GM21367 (cell line): ENCODE results near the gene AGBL1.
"Not testable (repeated sequence)": the region's sequence is repeated elsewhere in the genome, so short reads cannot be mapped to it uniquely, and the experiment has no call there.

Experiments
- ATAC-seq: cut with Tn5 transposase; IDR thresholded peaks from one replicate; pipeline ENCODE4 v1.9.1; 2021; ENCODE audit not compliant: unreplicated experiment

AGBL1 gene

GRCh38 chr15:86489981-86490380 is 410.3 kb downstream of the AGBL1 start:
- no peak for ATAC-seq

GRCh38 chr15:86491118-86491517 is 411.4 kb downstream of the AGBL1 start:
- ATAC-seq = no peak

GRCh38 chr15:86493884-86494283 is 414.2 kb downstream of the AGBL1 start:
- no peak for ATAC-seq

- no peak for ATAC-seq
These were observed 414.8 kb downstream of the AGBL1 start for GRCh38 chr15:86494475-86494874.

GRCh38 chr15:86502301-86502700 is 422.6 kb downstream of the AGBL1 start:
- no peak for ATAC-seq

- ATAC-seq = no peak
These were observed 426.3 kb downstream of the AGBL1 start for GRCh38 chr15:86505951-86506350.

- no peak for ATAC-seq
These were observed 426.7 kb downstream of the AGBL1 start for GRCh38 chr15:86506401-86506800.

GRCh38 chr15:86515625-86516024 is 436.0 kb downstream of the AGBL1 start:
- ATAC-seq = no peak

GRCh38 chr15:86522721-86523120 is 443.1 kb downstream of the AGBL1 start:
- ATAC-seq = no peak

GRCh38 chr15:86526938-86527690 is 447.4 kb downstream of the AGBL1 start:
- no peak for ATAC-seq

GRCh38 chr15:86528094-86528493 is 448.4 kb downstream of the AGBL1 start:
- not testable (repeated sequence) for ATAC-seq

GRCh38 chr15:86538141-86538540 is 458.5 kb downstream of the AGBL1 start:
- ATAC-seq = no peak

GRCh38 chr15:86540840-86541467 is 461.3 kb downstream of the AGBL1 start:
- no peak for ATAC-seq

GRCh38 chr15:86541540-86541939 is 461.9 kb downstream of the AGBL1 start:
- no peak for ATAC-seq

GRCh38 chr15:86550075-86550474 is 470.4 kb downstream of the AGBL1 start:
- no peak for ATAC-seq

GRCh38 chr15:86553108-86553507 is 473.4 kb downstream of the AGBL1 start:
- ATAC-seq = no peak

GRCh38 chr15:86555098-86555497 is 475.4 kb downstream of the AGBL1 start:
- no peak for ATAC-seq

- ATAC-seq = no peak
These were observed 476.3 kb downstream of the AGBL1 start for GRCh38 chr15:86555939-86556338.

GRCh38 chr15:86556396-86557017 is 476.8 kb downstream of the AGBL1 start:
- ATAC-seq = no peak

GRCh38 chr15:86557018-86557550 is 477.4 kb downstream of the AGBL1 start:
- no peak for ATAC-seq

- ATAC-seq = no peak
These were observed 478.6 kb downstream of the AGBL1 start for GRCh38 chr15:86558252-86558651.

- ATAC-seq = no peak
These were observed 479.0 kb downstream of the AGBL1 start for GRCh38 chr15:86558686-86559085.
